BE2C (cell line): ENCODE measurements around the gene BMI1.
"Not testable (repeated sequence)": the region's sequence is repeated elsewhere in the genome, so short reads cannot be mapped to it uniquely, and the experiment has no call there.

Experiments used
- DNase-seq: peaks from one replicate; pipeline ENCODE4 v3.0.0-alpha.2; 2020
- H3K27me3 ChIP-seq: fragments of 250-450 bp; sonication (Bioruptor Pico); 2 replicates; pipeline ENCODE4 v1.5.1; 2020; ENCODE audit warnings: mild to moderate bottlenecking
- H3K36me3 ChIP-seq: fragments of 250-450 bp; sonication (Bioruptor Pico); 2 replicates; pipeline ENCODE4 v1.5.1; 2020; ENCODE audit warnings: mild to moderate bottlenecking
- H3K4me1 ChIP-seq: fragments of 250-450 bp; sonication (Bioruptor Pico); 2 replicates; pipeline ENCODE4 v1.5.1; 2020
- H3K4me3 ChIP-seq: 2 replicates; pipeline ENCODE4 v1.5.1; 2011; ENCODE audit warnings: low read depth, low read length
- H3K9me3 ChIP-seq: fragments of 250-450 bp; sonication (Bioruptor Pico); 2 replicates; pipeline ENCODE4 v1.5.1; 2020
- CTCF ChIP-seq: IDR thresholded peaks from 2 replicates; pipeline ENCODE4 v1.5.1; 2012; ENCODE audit warnings: mild to moderate bottlenecking, low read depth, low read length

Gene BMI1

GRCh38 chr10:22294694-22295093 is 26.2 kb upstream of the BMI1 start:
- Histone ChIP-seq H3K4me1 (no peaks in the 10 kb centered on the region), H3K36me3 (no peaks in the 10 kb centered on the region), H3K4me3 (no peak overlapping the region), H3K27me3 (no peaks in the 10 kb centered on the region), H3K9me3 (no peaks in the 10 kb centered on the region)
- no peak for DNase-seq
- no peak for TF ChIP-seq CTCF

GRCh38 chr10:22301193-22301592 is 19.7 kb upstream of the BMI1 start:
- Histone ChIP-seq H3K9me3 (no peaks in the 10 kb centered on the region), H3K4me3 (no peak overlapping the region), H3K4me1 (no peaks in the 10 kb centered on the region), H3K27me3 (no peaks in the 10 kb centered on the region), H3K36me3 (no peaks in the 10 kb centered on the region)
- no peak for DNase-seq
- peak; percentile 22; the same call in 1 of the 2 replicates for TF ChIP-seq CTCF

- TF ChIP-seq CTCF: no peak
- no peak for DNase-seq
- H3K9me3 ChIP-seq: no peaks in the 10 kb centered on the region
- no peaks in the 10 kb centered on the region for H3K4me1 ChIP-seq
- no peaks in the 10 kb centered on the region for H3K27me3 ChIP-seq
- no peaks in the 10 kb centered on the region for H3K36me3 ChIP-seq
- H3K4me3 ChIP-seq: no peak overlapping the region
These were observed 17.4 kb upstream of the BMI1 start for GRCh38 chr10:22303461-22303860.

GRCh38 chr10:22305721-22306120 is 15.2 kb upstream of the BMI1 start:
- Histone ChIP-seq H3K4me1 (no peaks in the 10 kb centered on the region), H3K4me3 (no peak overlapping the region), H3K36me3 (no peaks in the 10 kb centered on the region), H3K27me3 (no peaks in the 10 kb centered on the region), H3K9me3 (no peaks in the 10 kb centered on the region)
- no peak for TF ChIP-seq CTCF
- no peak for DNase-seq

- Histone ChIP-seq H3K9me3 (no peaks in the 10 kb centered on the region), H3K4me3 (no peak overlapping the region), H3K4me1 (no peaks in the 10 kb centered on the region), H3K27me3 (no peaks in the 10 kb centered on the region), H3K36me3 (no peaks in the 10 kb centered on the region)
- no peak for DNase-seq
- TF ChIP-seq CTCF: no peak
These were observed 12.5 kb upstream of the BMI1 start for GRCh38 chr10:22308390-22308789.

- H3K4me1 ChIP-seq: no peaks in the 10 kb centered on the region
- no peak for TF ChIP-seq CTCF
- no peak overlapping the region for H3K4me3 ChIP-seq
- no peak for DNase-seq
- no peaks in the 10 kb centered on the region for H3K36me3 ChIP-seq
- no peaks in the 10 kb centered on the region for H3K9me3 ChIP-seq
- H3K27me3 ChIP-seq: no peaks in the 10 kb centered on the region
These were observed 11.5 kb upstream of the BMI1 start for GRCh38 chr10:22309180-22310000.

- not testable (repeated sequence) for H3K27me3 ChIP-seq, H3K4me3 ChIP-seq, H3K4me1 ChIP-seq, DNase-seq, H3K36me3 ChIP-seq, H3K9me3 ChIP-seq
These were observed 10.9 kb upstream of the BMI1 start for GRCh38 chr10:22310012-22310411.
